ENCODE data around the gene CD44. TPM values are rescaled to one million over a fixed set of nuclear protein-coding genes. Genes with fewer than 3 reads are reported as not detected.

Gene CD44
- total RNA-seq, 1 experiment from 2014 or later: 15.9 TPM

DNA sequence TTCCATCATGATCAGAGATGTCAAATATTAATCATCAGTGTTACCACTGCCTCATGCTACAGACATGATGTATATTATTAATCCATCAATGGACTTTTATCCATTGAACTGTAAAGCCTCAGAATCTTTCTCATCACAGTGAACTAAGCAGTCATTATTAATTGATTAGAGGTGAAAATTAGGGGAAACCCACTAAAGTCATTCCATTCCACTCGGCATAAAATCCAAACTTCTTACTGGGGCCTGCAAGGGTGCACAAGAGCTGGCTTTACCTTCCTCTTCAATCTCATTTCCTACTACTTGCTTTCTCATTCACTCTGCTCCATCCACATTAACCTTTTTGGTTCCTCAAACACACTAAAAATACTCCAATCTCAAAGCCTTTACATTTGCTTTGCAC, 7.9 kb upstream of the CD44 start:
- no peak for DNase-seq (ENCODE audit: low spot score)
- Histone ChIP-seq H3K4me1 (ENCODE audit: insufficient read depth, low read length, poor library complexity, severe bottlenecking) (no peaks in the 10 kb centered on the region), H3K9me3 (ENCODE audit: low read depth, low read length, poor library complexity, severe bottlenecking) (no peaks in the 10 kb centered on the region), H3K36me3 (ENCODE audit: insufficient read depth, low read length, poor library complexity, severe bottlenecking) (no peaks in the 10 kb centered on the region), H3K27ac (ENCODE audit: low read depth, low read length, poor library complexity, severe bottlenecking) (no peak overlapping the region), H3K27me3 (replicated peaks; ENCODE audit: insufficient read depth, low read depth, low read length, poor library complexity) (peaks cover 56% of the 10 kb centered on the region), H3K4me3 (ENCODE audit: low read depth, low read length, poor library complexity, severe bottlenecking) (no peak overlapping the region)
- TF ChIP-seq, protein P1, sequence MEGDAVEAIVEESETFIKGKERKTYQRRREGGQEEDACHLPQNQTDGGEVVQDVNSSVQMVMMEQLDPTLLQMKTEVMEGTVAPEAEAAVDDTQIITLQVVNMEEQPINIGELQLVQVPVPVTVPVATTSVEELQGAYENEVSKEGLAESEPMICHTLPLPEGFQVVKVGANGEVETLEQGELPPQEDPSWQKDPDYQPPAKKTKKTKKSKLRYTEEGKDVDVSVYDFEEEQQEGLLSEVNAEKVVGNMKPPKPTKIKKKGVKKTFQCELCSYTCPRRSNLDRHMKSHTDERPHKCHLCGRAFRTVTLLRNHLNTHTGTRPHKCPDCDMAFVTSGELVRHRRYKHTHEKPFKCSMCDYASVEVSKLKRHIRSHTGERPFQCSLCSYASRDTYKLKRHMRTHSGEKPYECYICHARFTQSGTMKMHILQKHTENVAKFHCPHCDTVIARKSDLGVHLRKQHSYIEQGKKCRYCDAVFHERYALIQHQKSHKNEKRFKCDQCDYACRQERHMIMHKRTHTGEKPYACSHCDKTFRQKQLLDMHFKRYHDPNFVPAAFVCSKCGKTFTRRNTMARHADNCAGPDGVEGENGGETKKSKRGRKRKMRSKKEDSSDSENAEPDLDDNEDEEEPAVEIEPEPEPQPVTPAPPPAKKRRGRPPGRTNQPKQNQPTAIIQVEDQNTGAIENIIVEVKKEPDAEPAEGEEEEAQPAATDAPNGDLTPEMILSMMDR (conservative IDR thresholded peaks at IDR 0.05; ENCODE audit: low read depth, low read length): no peak
- TF ChIP-seq EZH2 (IDR thresholded peaks at IDR 0.05; ENCODE audit: borderline replicate concordance, low read depth, low read length, poor library complexity, severe bottlenecking): no peak
- POLR2A ChIA-PET (ENCODE audit: low non-redundant PET): no interaction called here
- BruUV-seq (replicated peaks): no TSS peak
- intact Hi-C loops (cut with micrococcal nuclease; ENCODE audit: unreplicated experiment): no loop called here
- CTCF ChIA-PET: no interaction called here

GRCh38 chr11:35131886-35132285, 7.1 kb upstream of the CD44 start:
- H3K27ac ChIP-seq (ENCODE audit: low read depth, low read length, poor library complexity, severe bottlenecking): no peak overlapping the region
- no peaks in the 10 kb centered on the region for H3K4me1 ChIP-seq (ENCODE audit: insufficient read depth, low read length, poor library complexity, severe bottlenecking)
- H3K36me3 ChIP-seq (ENCODE audit: insufficient read depth, low read length, poor library complexity, severe bottlenecking): no peaks in the 10 kb centered on the region
- TF ChIP-seq, protein P1 (conservative IDR thresholded peaks at IDR 0.05; ENCODE audit: low read depth, low read length): no peak
- no peak for TF ChIP-seq EZH2 (IDR thresholded peaks at IDR 0.05; ENCODE audit: borderline replicate concordance, low read depth, low read length, poor library complexity, severe bottlenecking)
- DNase-seq (ENCODE audit: low spot score): no peak
- no peaks in the 10 kb centered on the region for H3K9me3 ChIP-seq (ENCODE audit: low read depth, low read length, poor library complexity, severe bottlenecking)
- intact Hi-C loops (cut with micrococcal nuclease; ENCODE audit: unreplicated experiment): no loop called here
- no TSS peak for BruUV-seq (replicated peaks)
- H3K4me3 ChIP-seq (ENCODE audit: low read depth, low read length, poor library complexity, severe bottlenecking): no peak overlapping the region
- ChIA-PET CTCF (no interaction called here), POLR2A (ENCODE audit: low non-redundant PET) (no interaction called here)
- peaks cover 64% of the 10 kb centered on the region for H3K27me3 ChIP-seq (replicated peaks; ENCODE audit: insufficient read depth, low read depth, low read length, poor library complexity)

GRCh38 chr11:35133656-35134055, 5.3 kb upstream of the CD44 start:
- TF ChIP-seq, protein P1 (conservative IDR thresholded peaks at IDR 0.05; ENCODE audit: low read depth, low read length): no peak
- TF ChIP-seq EZH2 (IDR thresholded peaks at IDR 0.05; ENCODE audit: borderline replicate concordance, low read depth, low read length, poor library complexity, severe bottlenecking): no peak

More at GRCh38 chr11:35133656-35134055, 5.3 kb upstream of the CD44 start:
- intact Hi-C loops (cut with micrococcal nuclease; ENCODE audit: unreplicated experiment): no loop called here
- BruUV-seq (replicated peaks): no TSS peak
- Histone ChIP-seq H3K4me1 (ENCODE audit: insufficient read depth, low read length, poor library complexity, severe bottlenecking) (no peaks in the 10 kb centered on the region), H3K27me3 (replicated peaks; ENCODE audit: insufficient read depth, low read depth, low read length, poor library complexity) (peaks cover 81% of the 10 kb centered on the region), H3K36me3 (ENCODE audit: insufficient read depth, low read length, poor library complexity, severe bottlenecking) (no peaks in the 10 kb centered on the region), H3K27ac (ENCODE audit: low read depth, low read length, poor library complexity, severe bottlenecking) (no peak overlapping the region), H3K9me3 (ENCODE audit: low read depth, low read length, poor library complexity, severe bottlenecking) (no peaks in the 10 kb centered on the region), H3K4me3 (ENCODE audit: low read depth, low read length, poor library complexity, severe bottlenecking) (no peak overlapping the region)
- ChIA-PET CTCF (no interaction called here), POLR2A (ENCODE audit: low non-redundant PET) (no interaction called here)
- DNase-seq (ENCODE audit: low spot score): no peak

Data from A673 (cell line).